Measurements from ENCODE around the gene ATP6V1C2. TPM values are rescaled to one million over a fixed set of nuclear protein-coding genes. Genes with fewer than 3 reads are reported as not detected.

The ATP6V1C2 gene
- total RNA-seq, 1 donor from 2014 or later: 0.26 TPM

DNA sequence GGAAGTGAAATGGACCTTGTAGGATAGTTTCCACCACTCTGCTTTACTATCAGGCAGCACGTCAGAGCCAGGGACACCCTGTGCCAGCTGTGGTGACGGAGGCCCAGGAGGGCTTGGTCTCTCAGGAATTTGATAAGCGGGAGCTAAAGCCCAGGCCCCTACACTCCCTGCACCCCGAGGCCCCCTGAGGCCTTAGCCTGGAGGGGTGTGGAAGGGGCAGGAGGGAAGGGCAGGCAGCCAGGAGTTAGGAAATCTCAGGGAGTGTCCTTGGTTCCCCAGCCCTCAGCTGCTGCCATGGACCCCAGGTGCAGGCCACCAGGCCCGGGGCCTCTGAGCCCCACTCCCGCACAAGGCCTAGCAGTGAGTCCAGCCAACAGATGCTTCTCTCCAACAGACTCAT, 53.0 kb downstream of the ATP6V1C2 start:
- TF ChIP-seq CTCF (IDR thresholded peaks at IDR 0.05; ENCODE audit: insufficient read depth, low read length, severe bottlenecking): no peak
- H3K36me3 ChIP-seq (ENCODE audit: control insufficient read depth, insufficient read depth, low read length): peaks cover 1% of the 10 kb centered on the region
- no peak for FAIRE-seq
- H3K4me3 ChIP-seq (ENCODE audit: low read depth, low read length): no peak overlapping the region
- H3K27me3 ChIP-seq (ENCODE audit: control insufficient read depth, insufficient read depth, low read length): no peaks in the 10 kb centered on the region
- DNase-seq (ENCODE audit: low read depth): no peak

DNA sequence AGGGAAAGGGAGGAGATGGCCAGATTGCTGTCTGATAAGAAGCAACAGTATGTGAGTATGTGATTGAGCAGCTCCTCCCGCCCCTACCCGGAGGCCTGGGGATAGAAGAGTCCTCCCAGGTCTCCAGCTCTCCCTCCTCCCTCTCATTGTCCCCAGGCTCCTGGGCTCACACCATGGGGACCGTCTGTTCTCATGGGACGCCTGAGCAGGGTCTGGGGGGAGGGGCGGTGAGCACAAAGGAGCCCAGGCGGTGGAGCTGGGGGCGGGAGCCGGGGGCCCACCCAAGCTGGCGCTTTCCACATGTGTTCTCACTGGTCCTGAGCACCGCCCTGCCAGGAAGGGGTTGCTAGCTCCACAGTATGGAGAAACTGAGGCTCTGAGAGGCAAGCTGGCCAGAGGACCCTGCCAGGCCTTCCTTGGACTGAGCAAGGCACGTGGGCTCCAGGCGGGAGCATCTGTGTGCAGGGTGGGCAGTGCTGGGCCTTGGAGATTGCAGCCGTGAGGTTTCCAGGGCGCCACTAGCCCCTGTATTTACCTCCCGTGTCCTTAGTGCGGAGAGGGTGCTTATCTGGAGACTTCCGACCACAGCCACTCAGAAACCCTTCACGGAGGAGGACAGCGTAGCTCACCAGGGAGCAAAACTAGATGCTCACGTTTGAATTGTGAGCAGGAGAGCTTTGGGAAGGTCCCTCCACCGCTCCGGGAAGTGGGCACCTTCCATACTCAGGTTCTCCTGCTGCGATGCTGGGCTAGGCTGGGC, 53.8 kb downstream of the ATP6V1C2 start:
- TF ChIP-seq CTCF (IDR thresholded peaks at IDR 0.05; ENCODE audit: insufficient read depth, low read length, severe bottlenecking): no peak
- no peaks in the 10 kb centered on the region for H3K27me3 ChIP-seq (ENCODE audit: control insufficient read depth, insufficient read depth, low read length)

GRCh38 chr2:10775831-10776230, 54.4 kb downstream of the ATP6V1C2 start:
- H3K36me3 ChIP-seq (ENCODE audit: control insufficient read depth, insufficient read depth, low read length): peaks cover 8% of the 10 kb centered on the region
- FAIRE-seq (no peak), DNase-seq (ENCODE audit: low read depth) (no peak)
- no peak for TF ChIP-seq CTCF (IDR thresholded peaks at IDR 0.05; ENCODE audit: insufficient read depth, low read length, severe bottlenecking)
- H3K27me3 ChIP-seq (ENCODE audit: control insufficient read depth, insufficient read depth, low read length): no peaks in the 10 kb centered on the region
- H3K4me3 ChIP-seq (ENCODE audit: low read depth, low read length): no peak overlapping the region

More for the DNA sequence above, 53.8 kb downstream of the ATP6V1C2 start:
- Histone ChIP-seq H3K4me3 (ENCODE audit: low read depth, low read length) (no peak overlapping the region), H3K36me3 (ENCODE audit: control insufficient read depth, insufficient read depth, low read length) (peaks cover 6% of the 10 kb centered on the region)
- DNase-seq (ENCODE audit: low read depth) (no peak), FAIRE-seq (peak; percentile 7)

DNA sequence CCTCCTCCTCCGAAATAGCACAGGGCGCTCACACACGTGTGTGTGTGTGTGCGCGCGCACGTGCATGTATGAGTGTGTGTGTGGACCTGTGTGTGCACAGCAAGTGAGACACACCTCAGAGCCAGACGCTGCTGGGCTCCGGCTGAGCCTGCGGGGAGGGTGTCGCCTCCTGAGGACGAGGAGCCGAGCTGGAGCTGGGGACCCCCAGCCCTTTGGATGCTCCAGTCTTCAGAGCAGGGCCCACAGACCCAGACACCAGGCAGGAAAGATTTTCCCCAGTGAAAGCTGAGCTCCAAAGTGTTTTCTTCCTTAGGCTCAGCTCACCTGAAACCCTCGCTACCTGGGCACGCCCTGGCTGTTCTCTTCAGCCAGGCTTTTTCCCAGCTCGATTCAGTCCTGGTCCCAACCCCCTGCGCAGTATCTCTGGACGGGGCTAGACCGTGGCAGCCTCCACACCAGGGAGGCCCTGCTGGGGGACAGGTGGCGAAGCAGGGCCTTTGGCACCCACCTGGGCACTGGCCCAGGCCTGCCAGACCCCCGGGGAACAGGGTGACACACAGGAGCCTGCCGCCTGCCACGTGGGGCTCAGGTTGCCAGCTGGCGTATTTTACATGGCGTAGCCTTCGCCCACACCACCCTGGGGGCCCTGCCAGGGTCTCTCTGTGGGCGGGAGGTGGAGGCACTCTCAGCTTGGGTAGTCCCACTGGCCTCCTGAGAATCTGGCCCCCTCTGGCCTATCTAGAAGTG, 55.0 kb downstream of the ATP6V1C2 start:
- no peaks in the 10 kb centered on the region for H3K27me3 ChIP-seq (ENCODE audit: control insufficient read depth, insufficient read depth, low read length)
- H3K4me3 ChIP-seq (ENCODE audit: low read depth, low read length): no peak overlapping the region
- FAIRE-seq (no peak), DNase-seq (ENCODE audit: low read depth) (no peak)
- TF ChIP-seq CTCF (IDR thresholded peaks at IDR 0.05; ENCODE audit: insufficient read depth, low read length, severe bottlenecking): no peak
- peaks cover 11% of the 10 kb centered on the region for H3K36me3 ChIP-seq (ENCODE audit: control insufficient read depth, insufficient read depth, low read length)

GRCh38 chr2:10777111-10777841, 55.8 kb downstream of the ATP6V1C2 start:
- Histone ChIP-seq H3K4me3 (ENCODE audit: low read depth, low read length) (no peak overlapping the region), H3K27me3 (ENCODE audit: control insufficient read depth, insufficient read depth, low read length) (no peaks in the 10 kb centered on the region), H3K36me3 (ENCODE audit: control insufficient read depth, insufficient read depth, low read length) (peaks cover 15% of the 10 kb centered on the region)
- DNase-seq (ENCODE audit: low read depth) (no peak), FAIRE-seq (no peak)
- no peak for TF ChIP-seq CTCF (IDR thresholded peaks at IDR 0.05; ENCODE audit: insufficient read depth, low read length, severe bottlenecking)

Measured in bronchial epithelial cell (primary cell).